ENCODE results near the gene ADAMTS2. TPM values are rescaled to one million over a fixed set of nuclear protein-coding genes. Genes with fewer than 3 reads are reported as not detected.

ADAMTS2 gene
- total and polyA plus RNA-seq, 2 of the 8 experiments (the other 6 are each of a cell fraction or from before 2014, with no cell fraction given): 6.6 to 7.3 TPM

GRCh38 chr5:179143446-179143845 lies 201.8 kb downstream of the ADAMTS2 start (continued):
- TF ChIP-seq, protein P1, sequence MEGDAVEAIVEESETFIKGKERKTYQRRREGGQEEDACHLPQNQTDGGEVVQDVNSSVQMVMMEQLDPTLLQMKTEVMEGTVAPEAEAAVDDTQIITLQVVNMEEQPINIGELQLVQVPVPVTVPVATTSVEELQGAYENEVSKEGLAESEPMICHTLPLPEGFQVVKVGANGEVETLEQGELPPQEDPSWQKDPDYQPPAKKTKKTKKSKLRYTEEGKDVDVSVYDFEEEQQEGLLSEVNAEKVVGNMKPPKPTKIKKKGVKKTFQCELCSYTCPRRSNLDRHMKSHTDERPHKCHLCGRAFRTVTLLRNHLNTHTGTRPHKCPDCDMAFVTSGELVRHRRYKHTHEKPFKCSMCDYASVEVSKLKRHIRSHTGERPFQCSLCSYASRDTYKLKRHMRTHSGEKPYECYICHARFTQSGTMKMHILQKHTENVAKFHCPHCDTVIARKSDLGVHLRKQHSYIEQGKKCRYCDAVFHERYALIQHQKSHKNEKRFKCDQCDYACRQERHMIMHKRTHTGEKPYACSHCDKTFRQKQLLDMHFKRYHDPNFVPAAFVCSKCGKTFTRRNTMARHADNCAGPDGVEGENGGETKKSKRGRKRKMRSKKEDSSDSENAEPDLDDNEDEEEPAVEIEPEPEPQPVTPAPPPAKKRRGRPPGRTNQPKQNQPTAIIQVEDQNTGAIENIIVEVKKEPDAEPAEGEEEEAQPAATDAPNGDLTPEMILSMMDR (IDR thresholded peaks at IDR 0.05; ENCODE audit: control extremely low read depth in 1 of 3, insufficient read depth in 1 of 3, low read depth in 1 of 3, low read length in 3 of 3): peak; percentile 57 to 95 (median 78)
- no peak for TF ChIP-seq SAP30 (IDR thresholded peaks at IDR 0.05; ENCODE audit: insufficient read depth, insufficient replicate concordance, low read length)
